ELF-1 (cell line): Measurements from ENCODE around the gene CACNA1C.

Source experiments
- DNase-seq: peaks from one replicate; pipeline ENCODE4 v3.0.0-alpha.2; 2016; ENCODE audit warnings: low read depth, low spot score

The CACNA1C gene

GRCh38 chr12:2640709-2641108 is 587.9 kb downstream of the CACNA1C start:
- DNase-seq: peak; percentile 78

GRCh38 chr12:2641207-2641606 is 588.4 kb downstream of the CACNA1C start:
- DNase-seq: peak; percentile 65

- DNase-seq: no peak
Measured at GRCh38 chr12:2641761-2642160, 589.0 kb downstream of the CACNA1C start.

GRCh38 chr12:2642176-2642892 is 589.5 kb downstream of the CACNA1C start:
- DNase-seq: no peak

- DNase-seq: no peak
Measured at GRCh38 chr12:2642896-2643425, 590.2 kb downstream of the CACNA1C start.

- DNase-seq: no peak
Measured at GRCh38 chr12:2643576-2644135, 590.9 kb downstream of the CACNA1C start.

GRCh38 chr12:2644683-2645405 is 592.1 kb downstream of the CACNA1C start:
- no peak for DNase-seq

GRCh38 chr12:2645460-2645859 is 592.7 kb downstream of the CACNA1C start:
- no peak for DNase-seq

GRCh38 chr12:2646341-2646740 is 593.6 kb downstream of the CACNA1C start:
- no peak for DNase-seq

- no peak for DNase-seq
Measured at GRCh38 chr12:2647186-2647585, 594.4 kb downstream of the CACNA1C start.

GRCh38 chr12:2648406-2648805 is 595.6 kb downstream of the CACNA1C start:
- DNase-seq: no peak

- DNase-seq: no peak
Measured at GRCh38 chr12:2649201-2650030, 596.6 kb downstream of the CACNA1C start.

- DNase-seq: no peak
Measured at GRCh38 chr12:2650261-2651067, 597.7 kb downstream of the CACNA1C start.

GRCh38 chr12:2651068-2651965 is 598.5 kb downstream of the CACNA1C start:
- no peak for DNase-seq

- DNase-seq: no peak
Measured at GRCh38 chr12:2652011-2652400, 599.2 kb downstream of the CACNA1C start.

GRCh38 chr12:2652401-2653081 is 599.8 kb downstream of the CACNA1C start:
- DNase-seq: peak; percentile 43

GRCh38 chr12:2653461-2653965 is 600.7 kb downstream of the CACNA1C start:
- DNase-seq: no peak

- DNase-seq: no peak
Measured at GRCh38 chr12:2654311-2654710, 601.5 kb downstream of the CACNA1C start.

GRCh38 chr12:2654741-2655140 is 602.0 kb downstream of the CACNA1C start:
- no peak for DNase-seq
